ENCODE measurements around the gene FAM227B. TPM values are rescaled to one million over a fixed set of nuclear protein-coding genes. Genes with fewer than 3 reads are reported as not detected.
A peak's percentile ranks its signal among the peaks of the same experiment; 100 is the strongest.

FAM227B gene
- total and polyA plus RNA-seq, 3 donors from 2014 or later, result 19.0 to 36.4 (median 28.3) TPM

GRCh38 chr15:49625460-49626036, 4.9 kb upstream of the FAM227B start:
- no peaks in the 10 kb centered on the region for H3K9me3 ChIP-seq
- H3K4me3 ChIP-seq, result no peak overlapping the region
- H3K27ac ChIP-seq, result no peak overlapping the region
- H3K36me3 ChIP-seq (ENCODE audit: low read depth, missing control alignments), result no peaks in the 10 kb centered on the region
- intact Hi-C loops (cut with DNase I; ENCODE audit: low total_unique reads), result loop anchor here (10.0 kb wide), 1 partner anchor 249 kb away; no protein-coding TSS in a partner anchor
- no peak for DNase-seq
- TF ChIP-seq CTCF (IDR thresholded peaks at IDR 0.05) (no peak), POLR2A (IDR thresholded peaks at IDR 0.05) (no peak)
- H3K27me3 ChIP-seq, result no peaks in the 10 kb centered on the region
- WGBS, 2 donors, result 92 to 94% methylated on average over 5 of the region's 5 CpGs
- no peaks in the 10 kb centered on the region for H3K4me1 ChIP-seq

GRCh38 chr15:49624056-49624455, 3.4 kb upstream of the FAM227B start:
- H3K27me3 ChIP-seq, result no peaks in the 10 kb centered on the region
- intact Hi-C loops (cut with DNase I; ENCODE audit: low total_unique reads), result loop anchor here (10.0 kb wide), 1 partner anchor 251 kb away; no protein-coding TSS in a partner anchor
- no peaks in the 10 kb centered on the region for H3K9me3 ChIP-seq
- H3K36me3 ChIP-seq (ENCODE audit: low read depth, missing control alignments), result no peaks in the 10 kb centered on the region
- no peak overlapping the region for H3K27ac ChIP-seq
- H3K4me3 ChIP-seq, result no peak overlapping the region
- TF ChIP-seq CTCF (IDR thresholded peaks at IDR 0.05), result no peak
- no peak for TF ChIP-seq POLR2A (IDR thresholded peaks at IDR 0.05)
- no peak for DNase-seq
- peaks cover 9% of the 10 kb centered on the region for H3K4me1 ChIP-seq
- WGBS, 2 donors, result 86 to 92% methylated on average over 2 of the region's 2 CpGs

- 75 to 79% methylated on average over 3 of the region's 3 CpGs for WGBS, 2 donors
- Histone ChIP-seq H3K36me3 (ENCODE audit: low read depth, missing control alignments) (no peaks in the 10 kb centered on the region), H3K4me1 (peaks cover 12% of the 10 kb centered on the region), H3K4me3 (no peak overlapping the region), H3K9me3 (no peaks in the 10 kb centered on the region), H3K27me3 (no peaks in the 10 kb centered on the region), H3K27ac (no peak overlapping the region)
- DNase-seq, result no peak
- TF ChIP-seq POLR2A (IDR thresholded peaks at IDR 0.05), result no peak
- TF ChIP-seq CTCF (IDR thresholded peaks at IDR 0.05), result no peak
- intact Hi-C loops (cut with DNase I; ENCODE audit: low total_unique reads), result loop anchor here (10.0 kb wide), 1 partner anchor 252 kb away; no protein-coding TSS in a partner anchor
Observed at GRCh38 chr15:49622561-49622960, 1.9 kb upstream of the FAM227B start.

- Histone ChIP-seq H3K36me3 (ENCODE audit: low read depth, missing control alignments) (no peaks in the 10 kb centered on the region), H3K27ac (peak overlapping the region; percentile 83 to 94), H3K27me3 (no peaks in the 10 kb centered on the region), H3K4me1 (peaks cover 12% of the 10 kb centered on the region), H3K4me3 (peak overlapping the region; percentile 77 to 79), H3K9me3 (no peaks in the 10 kb centered on the region)
- DNase-seq, result no peak
- 36 to 50% methylated on average over 1 of the region's 1 CpG for WGBS, 2 donors
- TF ChIP-seq CTCF (IDR thresholded peaks at IDR 0.05) (no peak), POLR2A (IDR thresholded peaks at IDR 0.05) (no peak)
- intact Hi-C loops (cut with DNase I; ENCODE audit: low total_unique reads), result loop anchor here (10.0 kb wide), 1 partner anchor 253 kb away; no protein-coding TSS in a partner anchor
Observed at GRCh38 chr15:49621887-49622286, 1.3 kb upstream of the FAM227B start.

- WGBS, 2 donors, result 4 to 9% methylated on average over 8 of the region's 8 CpGs
- DNase-seq, result no peak
- intact Hi-C loops (cut with DNase I; ENCODE audit: low total_unique reads), result loop anchor here (10.0 kb wide), 1 partner anchor 253 kb away; no protein-coding TSS in a partner anchor
Observed at GRCh38 chr15:49621401-49621811, 788 bp upstream of the FAM227B start.

More at GRCh38 chr15:49621401-49621811, 788 bp upstream of the FAM227B start:
- Histone ChIP-seq H3K4me1 (peaks cover 12% of the 10 kb centered on the region), H3K4me3 (peak overlapping the region; percentile 77 to 79), H3K27me3 (no peaks in the 10 kb centered on the region), H3K9me3 (no peaks in the 10 kb centered on the region), H3K36me3 (ENCODE audit: low read depth, missing control alignments) (no peaks in the 10 kb centered on the region), H3K27ac (peak overlapping the region; percentile 83 to 94)
- TF ChIP-seq POLR2A (IDR thresholded peaks at IDR 0.05) (no peak), CTCF (IDR thresholded peaks at IDR 0.05) (no peak)

Measured in testis (tissue), 3 donors.